Kidney (tissue), 14 donors: ENCODE measurements around the gene BAZ2B. TPM values are rescaled to one million over a fixed set of nuclear protein-coding genes. Genes with fewer than 3 reads are reported as not detected.

ENCODE experiments used
- DNase-seq, 5 donors: peaks; one replicate each; pipeline ENCODE4 v3.0.0-alpha.2; 2013 to 2020
- FAIRE-seq: peaks from 2 replicates; lab custom pipeline; 2012; peaks lifted over from hg19 to GRCh38; lab: Jason Lieb, UNC
- H3K27ac ChIP-seq, 2 donors: one replicate each; pipeline ENCODE4 v1.7.0; 2013; ENCODE audit warnings: low read depth in 2 of 2, low read length in 2 of 2, inconsistent platforms in 1 of 2
- H3K27me3 ChIP-seq: one replicate; pipeline ENCODE4 v1.7.1; 2013; ENCODE audit warnings: low read length, inconsistent platforms; ENCODE audit not compliant: control insufficient read depth, insufficient read depth
- H3K36me3 ChIP-seq, 3 donors: one replicate each; pipeline versions ENCODE4 v1.7.0 to v1.7.1; 2013; ENCODE audit warnings: low read length in 3 of 3, control low read depth in 1 of 3, inconsistent platforms in 1 of 3; ENCODE audit not compliant: insufficient read depth in 3 of 3, control insufficient read depth in 2 of 3
- H3K4me1 ChIP-seq, 3 donors: one replicate each; pipeline versions ENCODE4 v1.7.0 to v1.7.1; 2013; ENCODE audit warnings: low read length in 3 of 3, inconsistent platforms in 1 of 3, low read depth in 1 of 3; ENCODE audit not compliant: control insufficient read depth in 2 of 3, insufficient read depth in 2 of 3
- H3K4me3 ChIP-seq, 3 donors: one replicate each; pipeline versions ENCODE4 v1.7.0 to v1.8.1; 2013; ENCODE audit warnings: low read length in 3 of 3, control low read depth in 1 of 3, inconsistent platforms in 1 of 3
- H3K9ac ChIP-seq, 3 donors: one replicate each; pipeline versions ENCODE4 v1.7.0 to v1.7.1; 2013; ENCODE audit warnings: low read length in 3 of 3, control low read depth in 1 of 3, inconsistent platforms in 1 of 3
- H3K9me3 ChIP-seq, 3 donors: one replicate each; pipeline versions ENCODE4 v1.7.0 to v1.7.1; 2013; ENCODE audit warnings: low read length in 3 of 3, control low read depth in 1 of 3, inconsistent platforms in 1 of 3; ENCODE audit not compliant: control insufficient read depth in 2 of 3, insufficient read depth in 1 of 3
- intact Hi-C: fragments of 100-400 bp; cut with DNase I; formaldehyde crosslinking; loops from one replicate; pipeline ENCODE4 v1.11.1; 2022
- polyA plus RNA-seq: library from polyadenylated mRNA; stranded (reverse); fragments of 350-450 nt; fragmentation: Illumina TruSeq; extraction: RNeasy Lipid Tissue Mini Kit (QIAGEN cat#74804); gene quantifications from one replicate; pipeline ENCODE4 v1.2.3, GENCODE V29; 2014; ENCODE audit warnings: low read depth, low replicate concordance; ENCODE audit not compliant: insufficient read depth
- total RNA-seq: library from RNA; stranded (reverse); fragmentation: NEBNext Ultra II Directional; extraction: Animal tissue kit (Norgen Biotek cat#: 25700); gene quantifications from one replicate; pipeline ENCODE4 v1.2.1, GENCODE V29; 2021
- TF ChIP-seq, protein P1 (sequence below): IDR thresholded peaks from 3 replicates; pipeline ENCODE4 v1.5.1; 2012; ENCODE audit warnings: mild to moderate bottlenecking, moderate library complexity, borderline replicate concordance; ENCODE audit not compliant: insufficient read depth; ENCODE audit errors: extremely low read depth
- donor health status: control.
- donor health status: control.
- donor health status: control.
- donor health status: control.
- donor health status: control.
- donor health status: DM: yes; HTN: yes; CAD: no.
- donor health status: Normal renal cell carcinoma (clear cell type).

The BAZ2B gene
- total and polyA plus RNA-seq, 2 donors from 2014 or later = 5.1 to 87.3 TPM

DNA sequence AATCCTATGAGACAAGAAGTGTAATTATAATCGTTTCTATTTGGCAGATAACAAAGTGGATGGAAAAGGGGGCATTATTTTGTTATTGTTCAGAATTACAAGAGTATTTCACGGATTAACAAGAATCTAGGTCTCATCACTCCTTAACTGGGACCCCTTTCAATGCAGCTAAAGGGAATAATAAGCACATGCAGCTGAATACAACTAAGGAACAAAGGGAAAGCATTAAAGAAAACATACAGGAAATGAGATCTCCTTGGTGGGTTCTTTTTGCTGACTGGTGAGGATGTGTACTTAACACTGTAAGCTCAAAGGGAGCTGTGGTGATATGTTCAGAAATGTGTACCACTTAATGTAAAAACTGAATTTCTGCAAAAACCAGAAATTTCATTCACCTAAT is 189.3 kb downstream of the BAZ2B start:
- H3K4me1 ChIP-seq = no peaks in the 10 kb centered on the region
- H3K27me3 ChIP-seq = no peaks in the 10 kb centered on the region
- no peak overlapping the region for H3K9ac ChIP-seq
- DNase-seq (no peak), FAIRE-seq (no peak)
- peaks cover 0 to 6% (median 0%) of the 10 kb centered on the region in 3 donors for H3K9me3 ChIP-seq
- H3K4me3 ChIP-seq = no peak overlapping the region
- intact Hi-C loops = no loop called here
- H3K36me3 ChIP-seq = peaks cover 4 to 24% (median 6%) of the 10 kb centered on the region in 3 donors
- H3K27ac ChIP-seq = no peak overlapping the region
- TF ChIP-seq, protein P1, sequence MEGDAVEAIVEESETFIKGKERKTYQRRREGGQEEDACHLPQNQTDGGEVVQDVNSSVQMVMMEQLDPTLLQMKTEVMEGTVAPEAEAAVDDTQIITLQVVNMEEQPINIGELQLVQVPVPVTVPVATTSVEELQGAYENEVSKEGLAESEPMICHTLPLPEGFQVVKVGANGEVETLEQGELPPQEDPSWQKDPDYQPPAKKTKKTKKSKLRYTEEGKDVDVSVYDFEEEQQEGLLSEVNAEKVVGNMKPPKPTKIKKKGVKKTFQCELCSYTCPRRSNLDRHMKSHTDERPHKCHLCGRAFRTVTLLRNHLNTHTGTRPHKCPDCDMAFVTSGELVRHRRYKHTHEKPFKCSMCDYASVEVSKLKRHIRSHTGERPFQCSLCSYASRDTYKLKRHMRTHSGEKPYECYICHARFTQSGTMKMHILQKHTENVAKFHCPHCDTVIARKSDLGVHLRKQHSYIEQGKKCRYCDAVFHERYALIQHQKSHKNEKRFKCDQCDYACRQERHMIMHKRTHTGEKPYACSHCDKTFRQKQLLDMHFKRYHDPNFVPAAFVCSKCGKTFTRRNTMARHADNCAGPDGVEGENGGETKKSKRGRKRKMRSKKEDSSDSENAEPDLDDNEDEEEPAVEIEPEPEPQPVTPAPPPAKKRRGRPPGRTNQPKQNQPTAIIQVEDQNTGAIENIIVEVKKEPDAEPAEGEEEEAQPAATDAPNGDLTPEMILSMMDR = no peak

DNA sequence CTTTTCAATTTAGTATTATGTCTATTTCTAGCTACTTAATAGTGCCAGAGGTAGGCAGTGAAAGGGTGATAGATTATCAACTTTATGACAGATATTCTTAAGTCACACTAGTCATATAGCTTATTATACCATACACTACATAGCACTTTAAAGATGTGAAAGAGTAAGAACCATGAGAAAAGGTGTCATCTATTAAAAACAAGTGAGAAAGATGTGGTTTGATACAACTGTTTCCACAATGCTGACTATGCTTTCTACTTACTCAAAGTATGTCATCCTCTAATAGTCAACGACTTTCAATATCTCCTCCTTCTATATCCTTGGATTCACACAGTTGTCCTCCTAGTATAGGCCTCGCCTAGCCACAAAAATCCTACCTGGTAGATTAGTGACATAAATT is 196.9 kb downstream of the BAZ2B start:
- Histone ChIP-seq H3K4me3 (no peak overlapping the region), H3K36me3 (peaks cover 0 to 7% (median 2%) of the 10 kb centered on the region in 3 donors), H3K9me3 (peaks cover 0 to 6% (median 0%) of the 10 kb centered on the region in 3 donors), H3K4me1 (no peaks in the 10 kb centered on the region), H3K27me3 (no peaks in the 10 kb centered on the region), H3K9ac (no peak overlapping the region), H3K27ac (no peak overlapping the region)
- DNase-seq (no peak), FAIRE-seq (no peak)
- intact Hi-C loops = no loop called here
- TF ChIP-seq, protein P1 = no peak

- DNase-seq = no peak
- H3K36me3 ChIP-seq = peaks cover 3 to 10% (median 4%) of the 10 kb centered on the region in 3 donors
- H3K27me3 ChIP-seq = no peaks in the 10 kb centered on the region
- H3K9ac ChIP-seq = no peak overlapping the region
- FAIRE-seq = peak; percentile 3
- no peak overlapping the region for H3K4me3 ChIP-seq
- H3K27ac ChIP-seq = no peak overlapping the region
- H3K4me1 ChIP-seq = no peaks in the 10 kb centered on the region
- intact Hi-C loops = no loop called here
- H3K9me3 ChIP-seq = no peaks in the 10 kb centered on the region
- TF ChIP-seq, protein P1 = no peak
Measured at GRCh38 chr2:159411460-159411859, 204.9 kb downstream of the BAZ2B start.

DNA sequence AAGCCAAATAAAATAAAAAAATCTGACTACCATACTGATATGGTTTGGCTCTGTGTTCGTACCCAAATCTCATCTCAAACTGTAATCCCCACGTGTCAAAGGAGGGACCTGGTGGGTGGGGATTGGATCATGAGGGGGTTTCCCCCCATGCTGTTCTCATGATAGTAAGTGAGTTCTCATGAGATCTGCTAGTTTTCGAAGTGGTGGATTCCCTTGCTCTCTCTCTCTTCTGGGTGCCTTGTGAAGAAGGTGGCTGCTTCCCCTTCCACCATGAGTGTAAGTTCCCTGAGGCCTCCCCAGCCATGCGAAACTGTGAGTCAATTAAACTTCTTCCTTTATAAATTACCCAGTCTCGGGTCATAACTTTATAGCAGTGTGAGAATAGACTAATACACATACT is 206.1 kb downstream of the BAZ2B start:
- no peak overlapping the region for H3K4me3 ChIP-seq
- intact Hi-C loops = no loop called here
- TF ChIP-seq, protein P1 = no peak
- H3K27me3 ChIP-seq = no peaks in the 10 kb centered on the region
- DNase-seq = no peak
- no peaks in the 10 kb centered on the region for H3K9me3 ChIP-seq
- no peak overlapping the region for H3K27ac ChIP-seq
- FAIRE-seq = no peak
- H3K4me1 ChIP-seq = no peaks in the 10 kb centered on the region
- no peak overlapping the region for H3K9ac ChIP-seq
- H3K36me3 ChIP-seq = peaks cover 3 to 10% (median 6%) of the 10 kb centered on the region in 3 donors
